Gastroesophageal sphincter (tissue), 3 donors: ENCODE results near the gene ACOX3.

Source experiments
- EP300 ChIP-seq: sonication (generic); formaldehyde crosslinking; IDR thresholded peaks from one replicate; pipeline ENCODE4 v1.6.1; 2017; ENCODE audit warnings: antibody characterized with exemption, mild to moderate bottlenecking
- POLR2A ChIP-seq, 2 donors: fragments of 450-650 bp; IDR thresholded peaks; one replicate each; pipeline ENCODE4 v1.6.1; 2017; ENCODE audit warnings: antibody characterized with exemption in 2 of 2, mild to moderate bottlenecking in 2 of 2, moderate library complexity in 1 of 2
- POLR2AphosphoS5 ChIP-seq: sonication (generic); formaldehyde crosslinking; IDR thresholded peaks from one replicate; pipeline ENCODE4 v1.6.1; 2017; ENCODE audit warnings: antibody characterized with exemption
- TF ChIP-seq, protein P1 (sequence below), 4 experiments: fragments of 200-600 bp in 2 of 4; fragments of 450-650 bp in 2 of 4; sonication (generic) in 1 of 4; IDR thresholded peaks; one replicate each; pipeline ENCODE4 v1.5.1; 2017 to 2019; ENCODE audit warnings: antibody characterized with exemption in 4 of 4, mild to moderate bottlenecking in 2 of 4, moderate library complexity in 2 of 4

GRCh38 chr4:8395504-8396296, 44.8 kb downstream of the ACOX3 start:
- TF ChIP-seq POLR2AphosphoS5 (no peak), POLR2A (IDR thresholded peaks at IDR 0.05) (no peak), EP300 (no peak)
- TF ChIP-seq, protein P1, sequence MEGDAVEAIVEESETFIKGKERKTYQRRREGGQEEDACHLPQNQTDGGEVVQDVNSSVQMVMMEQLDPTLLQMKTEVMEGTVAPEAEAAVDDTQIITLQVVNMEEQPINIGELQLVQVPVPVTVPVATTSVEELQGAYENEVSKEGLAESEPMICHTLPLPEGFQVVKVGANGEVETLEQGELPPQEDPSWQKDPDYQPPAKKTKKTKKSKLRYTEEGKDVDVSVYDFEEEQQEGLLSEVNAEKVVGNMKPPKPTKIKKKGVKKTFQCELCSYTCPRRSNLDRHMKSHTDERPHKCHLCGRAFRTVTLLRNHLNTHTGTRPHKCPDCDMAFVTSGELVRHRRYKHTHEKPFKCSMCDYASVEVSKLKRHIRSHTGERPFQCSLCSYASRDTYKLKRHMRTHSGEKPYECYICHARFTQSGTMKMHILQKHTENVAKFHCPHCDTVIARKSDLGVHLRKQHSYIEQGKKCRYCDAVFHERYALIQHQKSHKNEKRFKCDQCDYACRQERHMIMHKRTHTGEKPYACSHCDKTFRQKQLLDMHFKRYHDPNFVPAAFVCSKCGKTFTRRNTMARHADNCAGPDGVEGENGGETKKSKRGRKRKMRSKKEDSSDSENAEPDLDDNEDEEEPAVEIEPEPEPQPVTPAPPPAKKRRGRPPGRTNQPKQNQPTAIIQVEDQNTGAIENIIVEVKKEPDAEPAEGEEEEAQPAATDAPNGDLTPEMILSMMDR (IDR thresholded peaks at IDR 0.05): no peak
